ENCODE data around the gene ANGPT4. TPM values are rescaled to one million over a fixed set of nuclear protein-coding genes. Genes with fewer than 3 reads are reported as not detected.

Gene ANGPT4
- total and polyA plus RNA-seq, 2 of the 8 experiments (the other 6 are each of a cell fraction or from before 2014, with no cell fraction given): 0.07 to 0.33 TPM

GRCh38 chr20:871436-871835, 44.7 kb downstream of the ANGPT4 start:
- TF ChIP-seq SP4 (IDR thresholded peaks at IDR 0.05; ENCODE audit: low read length) (no peak), TBP (IDR thresholded peaks at IDR 0.05; ENCODE audit: low read depth, low read length) (no peak), NANOG (IDR thresholded peaks at IDR 0.05; ENCODE audit: insufficient read depth, low read depth, low read length, poor library complexity, severe bottlenecking) (no peak), SUZ12 (IDR thresholded peaks at IDR 0.05; ENCODE audit: low read length) (no peak), POLR2A (IDR thresholded peaks at IDR 0.05; ENCODE audit: control extremely low read depth in 1 of 2, low read depth in 2 of 2, low read length in 2 of 2) (no peak), KDM5A (IDR thresholded peaks at IDR 0.05; ENCODE audit: low read length) (no peak), GABPA (IDR thresholded peaks at IDR 0.05; ENCODE audit: borderline replicate concordance, insufficient read depth, low read length) (no peak), SIX5 (IDR thresholded peaks at IDR 0.05; ENCODE audit: low read depth, low read length) (no peak), MAFK (IDR thresholded peaks at IDR 0.05; ENCODE audit: low read depth, low read length) (no peak), EZH2 (IDR thresholded peaks at IDR 0.05; ENCODE audit: low read depth, low read length, severe bottlenecking) (no peak), ZNF274 (IDR thresholded peaks at IDR 0.05; ENCODE audit: borderline replicate concordance, extremely low read depth, low read length) (no peak), PHF8 (conservative IDR thresholded peaks at IDR 0.05; ENCODE audit: low read depth, low read length) (no peak)
- DNase-seq (ENCODE audit: low read depth in 1 of 2, low spot score in 2 of 2) (no peak), FAIRE-seq (no peak)
- H3K4me3 ChIP-seq (ENCODE audit: extremely low read depth in 1 of 4, insufficient read depth in 2 of 4, low read depth in 3 of 4, low read length in 4 of 4): no peak overlapping the region
- H2BK15ac ChIP-seq (ENCODE audit: low read length): no peak overlapping the region
- H2BK120ac ChIP-seq (replicated peaks; ENCODE audit: low read depth, low read length): no peak overlapping the region
- no peak overlapping the region for H2BK20ac ChIP-seq (ENCODE audit: low read length)
- no peaks in the 10 kb centered on the region for H4K20me1 ChIP-seq (replicated peaks in 1 of 2; ENCODE audit: control insufficient read depth in 1 of 2, insufficient read depth in 2 of 2, low read length in 2 of 2)
- H3K56ac ChIP-seq (replicated peaks; ENCODE audit: insufficient read length, low read depth, low read length): no peak overlapping the region
- H3K79me2 ChIP-seq (ENCODE audit: control insufficient read depth in 1 of 2, insufficient read depth in 2 of 2, low read length in 2 of 2): no peaks in the 10 kb centered on the region
- no peaks in the 10 kb centered on the region for H3K79me1 ChIP-seq (ENCODE audit: low read depth, low read length)
- no peak overlapping the region for H2AFZ ChIP-seq (ENCODE audit: low read length)
- H3K4me1 ChIP-seq (replicated peaks in 1 of 4; ENCODE audit: control insufficient read depth in 3 of 4, insufficient read depth in 4 of 4, low read length in 3 of 4): peaks cover 0 to 4% (median 0%) of the 10 kb centered on the region in 4 experiments; a peak in 3 of 7 replicates
- POLR2A ChIA-PET (ENCODE audit: partially characterized antibody): no interaction called here
- H3K4ac ChIP-seq (replicated peaks; ENCODE audit: insufficient read length, low read depth, low read length): no peak overlapping the region
- H3K14ac ChIP-seq (ENCODE audit: insufficient read length): no peak overlapping the region
- H3K27ac ChIP-seq (ENCODE audit: low read depth, low read length): no peak overlapping the region
- H2BK5ac ChIP-seq (ENCODE audit: low read depth, low read length): no peak overlapping the region
- H4K91ac ChIP-seq (replicated peaks; ENCODE audit: insufficient read length, low read length): no peak overlapping the region
- peak overlapping the region; percentile 60; the same call in 1 of the 2 replicates for H2BK12ac ChIP-seq (ENCODE audit: low read depth, low read length)
- H3K9ac ChIP-seq (replicated peaks in 1 of 4; ENCODE audit: extremely low read depth in 1 of 4, low read depth in 3 of 4, low read length in 3 of 4): no peak overlapping the region
- no peak overlapping the region for H3K23ac ChIP-seq (ENCODE audit: insufficient read length)
- no peak overlapping the region for H4K8ac ChIP-seq (ENCODE audit: extremely low read depth, insufficient read depth, low read length)
- no peak overlapping the region for H2AK5ac ChIP-seq (ENCODE audit: low read depth, low read length)
- no peaks in the 10 kb centered on the region for H3K23me2 ChIP-seq (ENCODE audit: low read depth, low read length)
- CTCF ChIA-PET (ENCODE audit: partially characterized antibody): interaction anchor here (0.8 to 9.2 kb wide), 17 partner anchors 8 to 91 kb away, joined by 3 to 95 read pairs (median 6); no protein-coding TSS in a partner anchor
- H3K36me3 ChIP-seq (ENCODE audit: control insufficient read depth in 2 of 4, insufficient read depth in 4 of 4, low read length in 3 of 4): no peaks in the 10 kb centered on the region
- no peak overlapping the region for H3K18ac ChIP-seq (ENCODE audit: extremely low read depth, low read length)
- H3K4me2 ChIP-seq (ENCODE audit: insufficient read depth in 1 of 2, low read depth in 2 of 2, low read length in 2 of 2): no peak overlapping the region
- H3K9me3 ChIP-seq (ENCODE audit: insufficient read depth in 2 of 2, low read depth in 1 of 2, low read length in 1 of 2): no peaks in the 10 kb centered on the region
- H3K27me3 ChIP-seq (replicated peaks in 1 of 4; ENCODE audit: control insufficient read depth in 3 of 4, extremely low read depth in 1 of 4, insufficient read depth in 3 of 4, low read length in 3 of 4): no peaks in the 10 kb centered on the region; a peak in 2 of 7 replicates
- H4K5ac ChIP-seq (ENCODE audit: insufficient read length, low read depth, low read length): no peak overlapping the region
